GM19324 (cell line): ENCODE measurements around the gene DDX21.
"Not testable (repeated sequence)": the region's sequence is repeated elsewhere in the genome, so short reads cannot be mapped to it uniquely, and the experiment has no call there.

ENCODE experiments used
- ATAC-seq: cut with Tn5 transposase; IDR thresholded peaks from one replicate; pipeline ENCODE4 v1.9.1; 2021; ENCODE audit warnings: mild to moderate bottlenecking, moderate library complexity; ENCODE audit not compliant: unreplicated experiment, low FRiP score

DDX21 gene

DNA sequence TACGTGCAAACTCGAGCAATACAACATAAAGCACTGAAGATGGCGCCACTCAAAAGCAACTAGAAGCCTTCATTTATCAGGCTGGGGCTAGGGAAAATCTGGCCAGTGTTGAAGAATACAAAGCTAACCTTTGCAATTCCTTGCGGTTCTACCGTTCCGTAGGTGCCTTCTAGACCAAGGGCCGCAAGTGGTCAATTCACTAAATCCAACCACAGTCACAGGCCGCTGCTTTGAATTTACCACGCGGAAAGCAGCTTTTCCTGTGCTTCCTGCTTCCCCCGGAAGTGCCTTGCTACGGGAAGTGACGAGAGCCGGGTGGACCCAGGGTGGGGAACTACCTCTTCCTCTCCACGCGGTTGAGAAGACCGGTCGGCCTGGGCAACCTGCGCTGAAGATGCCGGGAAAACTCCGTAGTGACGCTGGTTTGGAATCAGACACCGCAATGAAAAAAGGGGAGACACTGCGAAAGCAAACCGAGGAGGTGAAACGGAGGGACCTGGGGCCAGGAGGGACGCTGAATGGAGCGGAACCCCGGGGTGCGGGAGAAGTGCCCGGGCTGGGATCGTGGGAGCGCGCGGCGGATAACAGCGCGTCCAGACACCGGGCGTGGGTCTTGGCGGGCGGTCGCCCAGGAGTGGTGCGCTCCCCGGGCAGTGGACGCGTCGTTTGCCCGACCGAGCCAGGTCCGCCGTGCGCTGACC lies at the start of gene DDX21:
TSS of gene DDX21 (plus strand) at position 339 of the 701 bp plus-strand sequence. CDS start at position 395, 56 bp downstream.
- peak; percentile 90 for ATAC-seq

DNA sequence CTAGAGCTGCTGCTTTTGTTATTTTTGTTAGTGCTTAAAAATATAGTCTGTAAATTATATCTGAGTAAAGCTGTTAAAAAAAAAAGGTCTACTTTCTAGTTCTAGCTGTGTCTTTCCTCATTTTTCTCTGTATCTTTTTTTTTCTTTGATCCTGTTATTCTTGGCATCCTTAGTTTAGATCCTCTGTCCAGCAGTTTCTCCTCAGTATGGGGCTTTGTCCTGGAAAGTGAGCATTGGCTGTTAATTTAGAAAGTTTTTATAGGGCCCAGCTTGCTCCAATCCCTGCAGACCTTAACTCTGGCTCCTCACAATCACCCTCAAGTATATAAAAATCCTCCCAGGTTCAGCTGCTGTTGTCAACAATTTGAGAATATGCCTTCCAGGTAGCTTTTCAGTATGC lies 31.4 kb upstream of the DDX21 start:
- ATAC-seq, result no peak

DNA sequence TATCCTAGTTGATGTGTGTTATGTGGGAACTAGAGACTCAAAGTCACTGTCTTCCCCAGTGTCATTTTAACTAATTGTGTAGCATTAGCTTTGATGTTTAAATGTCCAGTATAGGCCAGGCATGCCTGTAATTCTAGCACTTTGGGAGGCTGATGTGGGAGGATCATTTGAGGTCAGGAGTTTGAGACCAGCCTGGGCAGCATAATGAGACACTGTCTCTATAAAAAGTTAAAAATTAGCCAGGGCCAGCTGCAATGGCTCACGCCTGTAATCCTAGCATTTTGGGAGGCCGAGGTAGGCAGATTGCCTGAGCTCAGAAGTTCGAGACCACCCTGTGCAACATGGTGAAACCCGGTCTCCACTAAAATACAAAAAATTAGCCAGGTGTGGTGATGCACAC lies 30.5 kb upstream of the DDX21 start:
- ATAC-seq, result no peak

DNA sequence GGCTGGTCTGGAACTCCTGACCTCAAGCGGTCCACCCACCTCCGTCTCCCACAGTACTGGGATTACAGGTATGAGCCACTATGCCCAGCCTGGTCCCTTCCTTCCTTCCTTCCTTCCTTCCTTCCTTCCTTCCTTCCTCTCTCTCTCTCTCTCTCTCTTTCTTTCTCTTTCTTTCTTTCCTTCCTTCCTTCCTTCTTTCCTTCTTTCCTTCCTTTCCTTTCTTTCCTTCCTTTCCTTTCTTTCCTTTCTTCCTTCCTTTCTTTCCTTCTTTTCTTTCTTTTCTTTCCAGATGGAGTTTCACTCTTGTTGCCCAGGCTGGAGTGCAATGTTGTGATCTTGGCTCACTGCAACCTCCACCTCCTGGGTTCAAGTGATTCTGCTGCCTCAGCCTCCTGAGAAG lies 26.8 kb upstream of the DDX21 start:
- ATAC-seq, result not testable (repeated sequence)

DNA sequence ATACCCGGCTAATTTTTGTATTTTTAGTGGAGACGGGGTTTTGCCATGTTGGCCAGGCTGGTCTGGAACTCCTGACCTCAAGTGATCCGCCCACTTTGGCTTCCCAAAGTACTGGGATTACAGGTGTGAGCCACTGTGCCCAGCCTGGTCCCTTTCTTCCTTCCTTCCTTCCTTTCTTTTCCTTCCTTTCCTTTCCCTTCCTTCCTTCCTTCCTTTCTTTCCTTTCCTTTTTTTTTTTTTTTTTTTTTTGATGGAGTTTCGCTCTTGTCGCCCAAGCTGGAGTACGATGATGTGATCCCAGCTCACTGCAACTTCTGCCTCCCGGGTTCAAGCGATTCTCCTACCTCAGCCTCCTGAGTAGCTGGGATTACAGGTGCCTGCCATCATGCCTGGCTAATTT lies 26.1 kb upstream of the DDX21 start:
- ATAC-seq, result not testable (repeated sequence)

DNA sequence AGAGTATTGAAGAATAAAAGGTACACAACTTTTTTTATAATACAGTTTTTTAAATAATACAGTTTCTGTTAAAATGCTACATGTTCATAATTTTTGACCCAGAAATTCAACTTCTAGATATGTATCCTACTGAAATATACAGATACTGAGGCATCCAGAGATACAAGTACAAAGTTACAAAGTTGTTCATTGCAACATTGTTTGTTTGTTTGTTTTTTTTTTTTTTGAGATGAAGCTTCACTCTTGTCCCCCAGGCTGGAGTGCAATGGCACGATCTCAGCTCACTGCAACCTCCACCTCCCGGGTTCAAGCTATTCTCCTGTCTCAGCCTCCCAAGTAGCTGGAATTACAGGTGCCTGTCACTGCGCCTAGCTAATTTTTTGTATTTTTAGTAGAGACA lies 23.1 kb upstream of the DDX21 start:
- ATAC-seq, result not testable (repeated sequence)

DNA sequence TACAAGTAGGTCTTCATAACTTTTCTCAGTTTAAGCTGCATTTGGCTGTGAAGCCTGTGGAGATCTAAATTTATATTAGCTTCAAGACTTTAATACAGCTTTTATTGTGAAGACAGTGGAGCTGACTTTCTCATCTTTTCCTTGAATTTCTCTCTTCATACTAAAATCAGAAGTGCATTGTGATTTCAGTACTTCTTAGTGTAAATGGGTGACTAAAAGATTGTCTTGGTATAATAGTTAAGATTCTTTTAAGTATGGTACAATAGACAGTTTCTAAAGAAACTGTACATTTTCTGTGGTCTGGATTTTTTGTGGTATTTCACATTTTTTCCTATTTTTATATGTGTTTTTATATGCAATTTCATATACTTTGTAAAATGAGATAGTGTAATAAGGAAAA lies 21.0 kb upstream of the DDX21 start:
- no peak for ATAC-seq

DNA sequence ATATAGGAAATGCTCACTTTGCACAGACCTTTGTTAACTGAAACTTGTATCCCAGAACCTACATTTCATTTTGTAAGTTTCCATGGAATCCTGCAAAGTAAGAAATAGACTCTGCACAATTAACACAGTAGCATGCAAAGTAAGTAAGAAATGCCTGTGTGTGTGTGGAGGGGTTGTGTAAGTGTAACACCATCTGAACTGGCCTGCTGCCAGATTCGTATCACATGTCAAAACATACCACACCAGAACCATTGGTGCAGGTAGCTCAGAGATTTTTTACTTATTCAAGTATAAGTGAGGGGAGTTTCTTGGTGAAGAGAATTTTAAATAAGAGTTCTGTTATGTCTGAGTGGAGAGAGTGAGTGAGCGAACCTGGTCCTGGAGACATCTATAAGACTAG lies 17.9 kb upstream of the DDX21 start:
- ATAC-seq, result no peak

DNA sequence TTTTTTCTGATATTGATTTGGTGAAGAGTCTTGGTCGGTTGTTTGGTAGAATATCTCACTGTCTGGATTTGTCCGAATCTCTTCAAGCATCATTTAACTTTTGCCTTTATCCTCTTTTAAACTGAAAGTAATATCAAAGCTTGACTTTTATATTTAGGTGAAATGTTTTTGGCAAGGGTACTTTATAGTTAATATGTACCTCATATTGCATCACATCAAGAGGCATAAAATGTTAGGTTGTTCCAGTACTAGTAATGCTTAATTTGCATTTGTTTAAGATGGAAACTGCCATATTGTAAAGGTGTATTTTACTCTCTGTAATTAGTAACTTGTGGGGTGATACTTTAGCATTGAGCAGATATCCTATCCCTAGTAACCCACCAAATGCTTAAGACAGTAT lies 17.1 kb upstream of the DDX21 start:
- ATAC-seq, result no peak

DNA sequence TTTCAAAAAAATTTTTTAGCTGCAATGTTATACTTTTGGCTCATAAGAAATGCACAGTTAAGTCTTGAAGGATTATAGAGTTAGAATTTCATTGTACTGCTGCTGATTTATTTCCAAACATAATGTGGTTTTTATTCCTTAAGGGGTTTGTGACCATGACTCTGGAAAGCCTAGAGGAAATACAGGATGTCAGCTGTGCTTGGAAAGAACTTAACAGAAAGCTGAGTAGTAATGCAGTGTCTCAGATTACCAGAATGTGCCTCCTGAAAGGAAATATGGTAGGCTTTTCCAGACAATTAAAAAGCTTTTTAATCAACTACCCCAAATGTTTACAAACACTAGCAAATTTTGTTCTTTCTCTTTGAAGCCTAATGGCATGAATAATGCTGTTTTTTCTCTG lies 15.1 kb upstream of the DDX21 start:
- ATAC-seq, result not testable (repeated sequence)

DNA sequence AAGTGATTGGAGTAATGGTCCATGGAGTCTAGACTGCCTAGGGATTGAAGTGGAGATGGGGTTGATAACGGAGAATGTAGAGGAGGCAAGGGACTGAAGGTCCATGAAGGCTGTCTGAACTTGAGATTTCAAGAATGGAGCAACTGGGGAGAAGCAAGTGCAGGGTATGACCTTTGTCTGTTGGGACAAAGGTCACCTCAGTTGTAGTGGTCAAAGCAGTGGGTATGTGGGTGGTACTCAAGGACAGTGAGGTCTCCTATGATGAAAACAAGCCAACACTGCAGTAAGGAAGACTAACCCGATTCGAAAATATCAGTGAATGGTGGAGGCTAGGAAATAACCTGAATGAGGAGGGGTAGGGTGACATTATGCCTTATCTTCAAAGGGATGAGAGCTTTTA lies 5.4 kb upstream of the DDX21 start:
- ATAC-seq, result no peak

DNA sequence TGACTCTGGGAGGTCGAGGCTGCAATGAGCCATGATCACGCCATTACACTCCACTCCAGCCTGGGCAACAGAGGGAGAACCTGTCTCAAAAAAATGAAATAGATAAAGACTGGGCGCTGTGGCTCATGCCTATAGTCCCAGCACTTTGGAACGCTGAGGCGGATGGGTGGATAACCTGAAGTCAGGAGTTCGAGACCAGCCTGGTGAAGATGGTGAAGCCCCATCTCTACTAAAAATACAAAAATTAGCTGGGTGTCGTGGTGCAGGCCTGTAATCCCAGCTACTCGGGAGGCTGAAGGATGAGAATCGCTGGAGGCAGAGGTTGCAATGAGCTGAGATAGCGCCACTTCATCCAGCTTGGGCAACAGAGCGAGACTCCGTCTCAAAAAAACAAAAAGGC lies 1.1 kb upstream of the DDX21 start:
- no peak for ATAC-seq

DNA sequence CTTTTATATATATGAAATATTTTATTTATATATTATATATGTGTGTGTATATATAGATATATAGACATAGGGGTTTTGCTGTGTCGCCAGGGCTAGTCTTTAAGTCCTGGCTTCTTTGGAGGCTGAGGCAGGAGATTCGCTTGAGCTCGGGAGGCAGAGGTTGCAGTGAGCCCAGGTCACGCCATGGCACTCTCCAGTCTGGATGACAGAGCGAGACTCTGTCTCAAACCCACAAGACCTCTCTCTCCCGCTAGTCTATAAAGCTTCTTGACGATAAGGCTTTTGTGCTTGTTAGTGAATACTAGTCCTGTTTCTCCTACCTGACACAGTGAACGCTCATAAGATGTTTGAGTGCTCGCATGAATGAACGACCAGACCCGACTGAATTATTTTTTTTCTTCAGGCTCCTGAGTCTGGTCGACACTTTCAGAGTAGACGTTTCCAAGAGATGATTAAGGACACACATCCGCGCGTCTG lies 577 bp upstream of the DDX21 start:
- no peak for ATAC-seq

DNA sequence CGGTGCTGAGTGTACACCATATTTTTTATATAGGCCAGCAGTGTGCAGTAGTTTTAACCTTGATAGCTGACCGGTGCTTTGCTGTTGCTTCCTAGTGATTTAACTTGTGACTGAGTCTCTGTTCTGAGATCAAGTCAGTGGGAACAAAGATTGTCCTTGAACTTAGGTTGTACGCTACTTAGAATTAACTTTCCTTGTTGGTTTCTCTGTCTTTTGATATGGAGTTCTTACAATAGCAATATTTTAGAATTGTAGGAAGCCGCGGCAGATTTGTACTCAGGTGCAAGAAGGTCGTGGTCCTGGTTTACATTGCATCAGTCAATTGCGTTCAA lies 1.3 kb downstream of the DDX21 start:
- no peak for ATAC-seq

DNA sequence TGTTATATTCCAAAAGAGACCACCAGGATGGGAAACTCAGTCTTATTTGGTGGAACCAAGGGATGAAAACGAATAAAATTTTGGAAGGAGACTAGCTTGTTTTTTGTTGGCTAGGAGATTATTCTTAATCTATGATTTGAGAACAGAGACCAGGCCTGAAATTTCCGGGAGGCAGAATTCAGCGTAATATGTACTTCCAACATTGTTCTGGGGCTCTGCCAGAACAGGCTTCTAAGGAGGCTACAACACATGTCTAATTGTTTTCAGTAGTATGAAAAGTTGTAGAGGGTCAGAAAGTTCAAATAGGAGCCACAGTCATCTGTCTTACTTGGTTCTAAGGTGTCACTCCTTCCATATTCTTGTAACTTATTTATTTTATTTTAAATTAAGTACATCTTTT lies 1.7 kb downstream of the DDX21 start:
- no peak for ATAC-seq

DNA sequence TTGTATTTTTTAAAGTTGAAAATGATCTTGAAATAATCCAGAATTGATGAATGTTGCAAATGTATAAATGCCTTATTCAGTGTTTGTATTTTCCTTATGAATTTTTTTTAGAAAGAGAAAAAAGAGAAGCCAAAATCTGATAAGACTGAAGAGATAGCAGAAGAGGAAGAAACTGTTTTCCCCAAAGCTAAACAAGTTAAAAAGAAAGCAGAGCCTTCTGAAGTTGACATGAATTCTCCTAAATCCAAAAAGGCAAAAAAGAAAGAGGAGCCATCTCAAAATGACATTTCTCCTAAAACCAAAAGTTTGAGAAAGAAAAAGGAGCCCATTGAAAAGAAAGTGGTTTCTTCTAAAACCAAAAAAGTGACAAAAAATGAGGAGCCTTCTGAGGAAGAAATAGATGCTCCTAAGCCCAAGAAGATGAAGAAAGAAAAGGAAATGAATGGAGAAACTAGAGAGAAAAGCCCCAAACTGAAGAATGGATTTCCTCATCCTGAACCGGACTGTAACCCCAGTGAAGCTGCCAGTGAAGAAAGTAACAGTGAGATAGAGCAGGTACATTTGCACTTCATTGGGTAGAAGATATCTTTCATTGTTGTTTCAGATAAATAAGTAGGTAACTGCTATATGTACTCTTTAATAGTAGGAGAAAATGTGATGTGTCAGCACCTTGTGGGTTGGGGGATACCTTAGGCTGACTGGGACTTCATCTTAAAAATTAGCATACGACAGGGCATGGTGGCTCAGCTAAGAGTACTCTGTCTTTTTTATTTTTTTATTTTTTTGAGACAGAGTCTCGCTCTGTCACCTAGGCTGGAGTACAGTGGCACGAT lies 3.9 kb downstream of the DDX21 start:
- no peak for ATAC-seq

DNA sequence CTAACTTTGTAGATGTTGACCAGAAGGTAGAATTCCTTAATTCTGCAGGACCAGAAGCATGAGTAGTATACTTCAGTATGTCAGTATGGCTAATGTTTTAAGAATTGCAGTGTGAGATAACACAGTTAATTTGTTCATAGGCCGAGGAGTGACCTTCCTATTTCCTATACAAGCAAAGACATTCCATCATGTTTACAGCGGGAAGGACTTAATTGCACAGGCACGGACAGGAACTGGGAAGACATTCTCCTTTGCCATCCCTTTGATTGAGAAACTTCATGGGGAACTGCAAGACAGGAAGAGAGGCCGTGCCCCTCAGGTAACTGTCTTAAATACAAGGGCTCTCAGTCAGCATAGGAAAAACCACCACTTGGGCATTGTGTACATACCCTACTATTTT lies 7.2 kb downstream of the DDX21 start:
- ATAC-seq, result no peak

DNA sequence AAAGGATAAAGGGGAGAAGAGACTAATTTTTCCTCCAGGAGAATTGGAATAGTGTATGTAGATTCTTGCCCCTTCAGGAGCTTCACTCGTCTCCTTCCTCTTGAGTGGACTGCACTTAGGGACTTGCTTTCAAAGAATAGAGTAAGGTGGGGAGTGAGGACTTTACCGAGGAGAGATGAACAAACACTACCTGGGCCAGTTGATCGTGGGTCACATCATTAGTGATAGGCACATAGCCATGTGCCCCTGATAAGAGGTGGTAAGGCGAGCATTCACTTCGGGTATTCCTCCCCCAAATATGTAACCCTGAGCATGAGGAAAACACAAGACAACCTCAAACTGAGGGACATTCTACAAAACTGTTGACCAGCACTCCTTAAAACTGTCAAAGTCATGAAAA lies 18.0 kb downstream of the DDX21 start:
- ATAC-seq, result no peak

DNA sequence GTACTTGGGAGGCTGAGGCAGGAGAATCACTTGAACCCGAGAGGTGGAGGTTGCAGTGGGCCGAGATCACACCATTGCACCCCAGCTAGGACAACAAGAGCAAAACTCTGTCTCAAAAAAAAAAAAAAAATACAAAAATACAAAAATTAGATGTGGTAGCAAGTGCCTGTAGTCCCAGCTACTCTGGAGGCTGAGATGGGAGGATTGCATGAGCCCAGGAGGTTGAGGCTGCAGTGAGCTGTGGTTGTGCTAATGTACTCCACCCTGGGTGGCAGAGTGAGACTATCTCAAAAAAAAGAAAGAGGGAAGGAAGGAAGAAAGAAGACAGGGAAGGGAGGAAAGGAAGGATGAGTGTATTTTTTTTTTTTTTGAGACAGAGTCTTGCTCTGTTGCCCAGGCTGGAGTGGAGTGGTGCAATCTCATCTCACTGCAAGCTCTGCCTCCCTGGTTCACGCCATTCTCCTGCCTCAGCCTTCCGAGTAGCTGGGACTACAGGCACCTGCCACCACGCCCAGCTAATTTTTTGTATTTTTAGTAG lies 20.0 kb downstream of the DDX21 start:
- not testable (repeated sequence) for ATAC-seq

DNA sequence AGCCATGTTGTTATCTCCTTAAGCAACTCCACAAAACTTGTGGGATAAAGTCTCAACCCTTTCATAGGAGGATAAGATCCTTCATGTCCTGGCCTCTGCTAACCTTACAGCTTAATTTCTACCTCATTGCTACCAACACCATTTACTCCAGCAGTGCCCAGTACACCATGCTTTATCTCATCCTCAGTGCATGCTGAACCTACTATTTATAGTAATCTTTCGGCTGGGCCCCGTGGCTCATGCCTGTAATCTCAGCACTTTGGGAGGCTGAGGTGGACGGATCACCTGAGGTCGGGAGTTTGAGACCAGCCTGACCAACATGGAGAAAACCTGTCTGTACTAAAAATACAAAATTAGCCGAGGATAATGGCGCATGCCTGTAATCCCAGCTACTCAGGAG lies 23.8 kb downstream of the DDX21 start:
- not testable (repeated sequence) for ATAC-seq

DNA sequence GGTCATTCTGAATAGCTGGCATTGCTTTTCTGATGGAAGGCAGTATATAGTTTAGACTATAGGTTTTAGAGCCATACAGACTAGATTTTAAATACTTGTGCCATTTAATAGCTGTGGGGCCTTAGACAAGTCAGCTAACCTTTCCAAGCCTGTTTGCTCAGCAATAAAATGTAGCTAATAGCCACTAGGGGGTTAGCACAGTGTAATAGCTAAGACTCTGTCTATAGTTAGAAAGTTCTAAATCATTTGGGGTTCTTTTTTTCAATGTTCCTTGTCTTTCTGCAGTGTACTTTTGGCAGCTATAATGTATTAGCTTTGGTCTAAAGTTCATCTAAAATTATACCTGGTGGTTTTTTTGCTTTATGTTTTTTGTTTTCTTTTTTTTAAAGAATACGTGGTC lies 25.1 kb downstream of the DDX21 start:
- ATAC-seq, result no peak

DNA sequence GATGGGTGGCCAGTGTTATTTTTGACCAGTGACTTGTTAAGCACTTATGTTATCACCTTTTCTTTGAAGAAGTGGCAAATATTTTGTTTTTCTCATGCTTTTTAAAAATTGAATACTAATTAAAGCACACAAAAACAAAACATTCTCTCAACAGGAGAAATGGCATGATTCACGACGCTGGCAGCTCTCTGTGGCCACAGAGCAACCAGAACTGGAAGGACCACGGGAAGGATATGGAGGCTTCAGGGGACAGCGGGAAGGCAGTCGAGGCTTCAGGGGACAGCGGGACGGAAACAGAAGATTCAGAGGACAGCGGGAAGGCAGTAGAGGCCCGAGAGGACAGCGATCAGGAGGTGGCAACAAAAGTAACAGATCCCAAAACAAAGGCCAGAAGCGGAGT lies 26.4 kb downstream of the DDX21 start:
- no peak for ATAC-seq
